HG03439 (cell line): ENCODE measurements around the gene CDH13.

Experiments used
- ATAC-seq: cut with Tn5 transposase; IDR thresholded peaks from one replicate; pipeline ENCODE4 v1.9.1; 2021; ENCODE audit warnings: mild to moderate bottlenecking, moderate library complexity; ENCODE audit not compliant: unreplicated experiment

CDH13 gene

DNA sequence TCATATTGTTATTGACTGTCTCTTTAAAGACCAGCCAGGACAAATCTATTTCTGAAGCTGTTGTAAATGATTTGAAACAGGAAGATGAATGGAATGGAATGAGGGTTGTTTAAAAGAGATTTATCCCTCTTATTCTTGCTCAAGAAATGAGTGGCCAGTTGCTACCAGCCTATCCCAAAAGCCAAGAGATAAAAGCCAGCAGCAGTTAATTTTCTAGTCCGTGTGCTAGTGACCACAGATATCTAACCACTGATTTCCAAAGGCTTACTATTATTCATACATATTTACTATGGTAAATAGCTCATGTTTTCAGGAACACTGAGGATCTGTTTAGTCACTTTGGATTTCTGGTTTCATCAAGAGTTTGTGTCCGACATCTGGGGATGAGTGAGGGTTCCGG lies 105.7 kb downstream of the CDH13 start:
- ATAC-seq = no peak

GRCh38 chr16:82735186-82735585 lies 108.4 kb downstream of the CDH13 start:
- ATAC-seq = no peak

GRCh38 chr16:82735673-82736091 lies 108.9 kb downstream of the CDH13 start:
- ATAC-seq = no peak

DNA sequence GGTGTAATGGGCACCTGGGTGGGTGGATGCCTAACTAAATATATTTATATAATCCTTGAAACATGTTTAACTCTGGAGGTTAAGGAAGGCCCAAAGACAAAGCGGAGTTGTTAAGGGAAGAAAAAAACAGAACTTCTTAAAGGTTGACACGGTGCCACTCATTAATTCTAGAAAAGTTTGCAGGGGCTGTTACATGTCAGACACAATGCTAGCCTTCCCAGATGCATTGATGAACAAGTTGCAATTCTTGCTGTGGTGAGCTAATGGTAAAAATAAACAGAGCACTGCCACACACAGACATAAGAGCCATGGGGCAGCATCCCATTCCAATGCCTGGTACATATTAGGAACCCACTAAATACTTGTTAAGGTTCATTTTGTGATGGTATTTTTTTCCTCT lies 109.5 kb downstream of the CDH13 start:
- no peak for ATAC-seq

GRCh38 chr16:82738699-82739098 lies 111.9 kb downstream of the CDH13 start:
- ATAC-seq = no peak

DNA sequence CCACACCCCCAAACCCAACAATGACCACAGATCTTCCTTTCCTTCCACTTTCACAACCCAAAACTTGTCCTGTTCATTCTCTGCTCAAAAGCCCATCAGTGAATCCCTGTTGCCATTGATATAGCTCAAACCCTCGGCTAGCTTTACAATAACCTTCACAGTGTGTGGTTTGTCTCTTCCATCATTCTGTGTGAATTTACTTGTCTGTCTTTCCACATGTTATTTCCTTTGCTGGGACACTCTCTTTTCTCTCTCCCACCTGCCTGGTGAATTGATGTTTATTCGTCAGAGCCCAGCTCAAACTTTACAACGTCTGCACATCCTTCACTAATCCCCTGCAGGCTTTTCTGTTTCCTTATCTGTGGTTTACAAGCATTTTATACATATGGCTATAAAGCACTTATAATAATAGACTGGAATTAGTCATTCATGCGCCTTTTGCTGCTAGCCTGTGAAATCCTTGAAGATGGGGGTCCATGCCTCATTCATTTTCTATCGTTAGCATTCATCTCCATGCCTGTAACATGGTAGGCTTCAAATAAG lies 114.4 kb downstream of the CDH13 start:
- no peak for ATAC-seq

GRCh38 chr16:82744958-82745357 lies 118.2 kb downstream of the CDH13 start:
- no peak for ATAC-seq

DNA sequence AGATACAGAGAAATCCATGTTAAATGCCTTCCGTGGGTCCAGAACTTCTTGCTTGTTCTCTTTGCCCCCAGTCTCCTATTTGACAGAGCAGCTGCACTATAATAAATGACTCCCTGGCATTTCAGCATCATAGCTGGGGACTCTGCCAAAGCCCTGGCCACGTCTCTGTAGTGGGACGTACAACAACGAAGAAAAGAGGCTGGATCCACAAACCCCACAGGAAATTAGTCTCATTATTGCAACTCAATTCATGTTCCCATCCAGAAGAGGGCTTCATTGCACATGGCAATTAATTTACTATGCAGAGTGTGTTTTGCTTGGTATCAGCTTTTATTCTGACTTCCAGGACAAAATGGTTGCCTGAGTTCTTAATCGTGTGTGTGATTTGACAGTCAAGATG lies 121.3 kb downstream of the CDH13 start:
- no peak for ATAC-seq

DNA sequence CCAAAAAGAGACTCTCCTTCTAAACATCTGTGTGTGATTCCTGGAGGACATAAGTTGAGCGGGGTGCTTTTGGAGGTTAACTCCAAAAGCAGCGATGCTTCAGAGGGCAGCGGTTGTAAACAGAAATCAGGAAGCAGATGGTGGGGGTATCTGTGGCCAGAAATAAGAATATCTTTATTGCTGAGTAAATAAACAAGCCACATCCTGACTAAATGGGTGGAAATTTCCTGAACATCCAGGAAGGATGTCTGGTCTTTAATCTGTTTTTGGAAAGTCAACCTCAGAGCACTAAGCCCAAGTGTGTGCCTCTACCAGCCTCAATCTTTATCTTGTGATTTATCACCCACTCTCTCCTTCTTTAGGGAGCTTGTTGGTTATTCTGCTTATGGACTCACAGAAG lies 123.3 kb downstream of the CDH13 start:
- ATAC-seq = no peak

GRCh38 chr16:82751020-82751419 lies 124.3 kb downstream of the CDH13 start:
- no peak for ATAC-seq

- no peak for ATAC-seq
Observed at GRCh38 chr16:82752172-82752571, 125.4 kb downstream of the CDH13 start.

- ATAC-seq = no peak
Observed at GRCh38 chr16:82753821-82754220, 127.1 kb downstream of the CDH13 start.

GRCh38 chr16:82754716-82755513 lies 128.1 kb downstream of the CDH13 start:
- ATAC-seq = no peak

DNA sequence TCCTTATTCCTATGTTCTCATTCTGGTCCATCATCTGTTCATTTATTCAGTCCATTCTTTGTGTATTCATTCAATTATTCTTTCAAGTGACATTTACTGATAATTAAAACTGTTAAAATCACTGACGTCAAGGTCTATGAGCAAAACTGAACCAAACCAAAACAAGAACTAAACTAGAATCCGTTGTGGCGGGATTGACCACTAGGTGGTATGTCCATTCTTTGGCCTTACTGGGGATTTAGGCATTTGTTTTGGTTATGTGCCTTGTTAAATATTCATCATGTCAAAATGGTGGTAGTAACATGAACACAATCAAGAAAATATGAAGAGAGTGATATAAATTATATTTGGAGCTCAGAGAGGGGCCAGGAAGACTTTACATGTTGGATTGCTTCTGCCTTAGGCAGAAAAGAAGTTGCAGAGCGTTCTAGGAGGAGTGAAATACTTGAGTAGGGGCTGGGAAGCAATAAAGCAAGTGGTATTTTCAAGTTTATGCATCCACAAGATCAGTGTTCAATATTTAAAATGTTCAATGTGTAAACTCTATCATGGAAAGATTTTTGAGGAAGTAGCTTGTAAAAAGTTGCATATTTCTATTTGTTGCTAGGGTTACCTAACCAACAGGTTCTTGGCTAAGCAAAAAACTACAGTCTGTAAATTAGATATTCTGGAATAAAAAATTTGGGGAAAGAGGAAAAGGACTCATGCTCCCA lies 129.0 kb downstream of the CDH13 start:
- no peak for ATAC-seq

DNA sequence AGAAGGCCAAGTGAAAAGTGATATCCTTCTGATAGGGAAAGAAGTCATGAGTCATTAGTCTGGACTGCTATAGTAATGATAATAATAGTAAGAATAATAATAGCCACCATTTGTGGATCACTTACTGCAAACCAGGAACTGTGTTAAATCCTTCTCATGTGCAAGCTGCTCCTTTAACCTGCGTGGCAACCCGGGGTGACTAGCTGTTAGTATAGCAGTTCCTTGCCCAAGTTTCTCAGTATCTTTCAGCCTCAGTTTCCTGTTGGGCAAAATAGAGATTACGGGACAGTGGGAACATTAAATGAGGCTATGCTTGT lies 129.5 kb downstream of the CDH13 start:
- ATAC-seq = no peak

- ATAC-seq = no peak
Observed at GRCh38 chr16:82758406-82758805, 131.6 kb downstream of the CDH13 start.

- ATAC-seq = no peak
Observed at GRCh38 chr16:82758904-82759303, 132.1 kb downstream of the CDH13 start.

- ATAC-seq = no peak
Observed at GRCh38 chr16:82761236-82761635, 134.5 kb downstream of the CDH13 start.

DNA sequence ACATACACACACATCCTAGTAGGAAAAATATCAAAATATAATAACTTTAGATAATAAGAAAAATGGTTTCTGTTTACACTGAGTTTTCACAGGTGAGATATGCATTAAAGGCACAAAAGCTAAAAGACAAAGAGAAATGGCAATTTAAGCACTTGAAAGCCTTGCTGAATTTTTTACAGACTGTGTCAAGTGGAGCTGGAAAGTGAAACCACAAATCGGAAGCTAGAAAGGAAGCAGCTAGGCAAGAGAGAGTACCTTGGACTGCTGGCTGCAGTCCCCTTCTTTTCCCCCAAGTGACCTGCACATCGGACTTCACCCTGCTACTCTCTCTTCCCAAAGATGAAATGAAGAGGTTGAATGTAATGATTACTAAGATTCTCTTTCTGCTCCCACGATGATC lies 135.1 kb downstream of the CDH13 start:
- ATAC-seq = no peak

GRCh38 chr16:82763371-82763770 lies 136.6 kb downstream of the CDH13 start:
- no peak for ATAC-seq

DNA sequence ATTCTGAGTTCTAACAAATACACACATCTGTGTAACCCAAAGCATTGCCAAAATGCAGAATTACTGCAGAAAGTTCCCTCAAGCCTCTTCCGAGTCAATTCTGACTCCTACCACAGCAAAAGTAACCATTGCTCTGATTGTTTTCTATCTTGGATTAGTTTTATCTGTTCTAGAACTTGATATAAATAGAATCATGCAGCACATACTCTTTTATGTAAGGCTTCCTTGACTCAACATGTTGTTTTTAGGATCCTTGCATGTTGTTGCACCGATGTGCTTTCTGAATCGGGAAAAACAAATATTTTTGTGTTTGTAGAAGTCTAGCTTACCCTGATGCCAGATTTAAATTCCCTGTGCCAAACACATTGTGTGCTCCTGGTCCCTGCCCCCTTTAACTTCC lies 140.4 kb downstream of the CDH13 start:
- no peak for ATAC-seq

- ATAC-seq = no peak
Observed at GRCh38 chr16:82767808-82768207, 141.0 kb downstream of the CDH13 start.
